Measurements from ENCODE around the gene DRGX. TPM values are rescaled to one million over a fixed set of nuclear protein-coding genes. Genes with fewer than 3 reads are reported as not detected.

DRGX gene
- total and polyA plus RNA-seq, 2 donors (not counting 3 experiments of a cell fraction or from before 2014, with no cell fraction given): not detected

GRCh38 chr10:49347827-49348226 is 48.1 kb downstream of the DRGX start:
- intact Hi-C loops (cut with micrococcal nuclease): no loop called here
- Histone ChIP-seq H3K4me2 (ENCODE audit: insufficient read depth, low read length) (no peak overlapping the region), H3K27ac (ENCODE audit: insufficient read depth, low read depth, low read length) (no peak overlapping the region), H3K9me1 (replicated peaks; ENCODE audit: control insufficient read depth, extremely low read depth, insufficient read depth, low read length) (no peaks in the 10 kb centered on the region), H3K9ac (replicated peaks; ENCODE audit: extremely low read depth, insufficient read depth, low read length) (no peak overlapping the region), H2AFZ (ENCODE audit: low read depth, low read length) (no peak overlapping the region), H3K4me3 (replicated peaks in 1 of 3; ENCODE audit: insufficient read depth in 1 of 3, low read depth in 1 of 3, low read length in 3 of 3) (no peak overlapping the region), H3K36me3 (ENCODE audit: control insufficient read depth in 2 of 2, extremely low read depth in 1 of 2, insufficient read depth in 2 of 2, low read length in 2 of 2) (no peaks in the 10 kb centered on the region), H3K4me1 (ENCODE audit: control insufficient read depth, extremely low read depth, insufficient read depth, low read length) (no peaks in the 10 kb centered on the region), H3K9me3 (replicated peaks; ENCODE audit: control insufficient read depth, insufficient read depth, low read length) (no peaks in the 10 kb centered on the region), H3K27me3 (ENCODE audit: control insufficient read depth in 2 of 2, insufficient read depth in 2 of 2, low read length in 2 of 2) (peaks cover 0 to 2% of the 10 kb centered on the region in 2 experiments), H3K79me2 (ENCODE audit: control insufficient read depth, insufficient read depth, low read length) (no peaks in the 10 kb centered on the region), H4K20me1 (replicated peaks; ENCODE audit: control insufficient read depth, extremely low read depth, insufficient read depth, low read length) (no peaks in the 10 kb centered on the region)
- dilution Hi-C loops (cut with MboI; ENCODE audit: extremely low pct_ligation_motif_present, low sequenced_read_pairs): no loop called here
- no peak for DNase-seq (ENCODE audit: low read depth, low spot score)
- ChIA-PET CTCF (no interaction called here), POLR2A (no interaction called here)
- TF ChIP-seq POLR2AphosphoS5 (IDR thresholded peaks at IDR 0.05; ENCODE audit: insufficient read depth, low read depth, low read length) (no peak), MYC (IDR thresholded peaks at IDR 0.05; ENCODE audit: low read depth, low read length) (no peak), POLR2A (IDR thresholded peaks at IDR 0.05; ENCODE audit: low read depth, low read length) (no peak), FOS (IDR thresholded peaks at IDR 0.05; ENCODE audit: borderline replicate concordance, insufficient read depth, low read length) (no peak), MAX (IDR thresholded peaks at IDR 0.05; ENCODE audit: insufficient read depth, insufficient read length) (no peak), GATA2 (IDR thresholded peaks at IDR 0.05; ENCODE audit: insufficient read depth, insufficient read length, low read depth, low read length) (no peak), CTCF (IDR thresholded peaks at IDR 0.05; ENCODE audit: extremely low read depth in 1 of 2, insufficient read depth in 1 of 2, low read depth in 1 of 2, low read length in 2 of 2) (no peak), JUN (IDR thresholded peaks at IDR 0.05; ENCODE audit: borderline replicate concordance, insufficient read depth, insufficient read length, low read depth) (no peak), EZH2 (IDR thresholded peaks at IDR 0.05; ENCODE audit: borderline replicate concordance, low read depth, low read length, severe bottlenecking) (no peak)
- BruUV-seq (replicated peaks): no TSS peak
- FAIRE-seq: no peak

Data from endothelial cell of umbilical vein (primary cell).